Heart right ventricle (tissue), 16 donors: ENCODE measurements around the gene RSAD1. TPM values are rescaled to one million over a fixed set of nuclear protein-coding genes. Genes with fewer than 3 reads are reported as not detected.

ENCODE experiments used
- ATAC-seq, 8 donors: fragments of 200-7000 bp; cut with Tn5 transposase; one replicate each; pipeline ENCODE4 v1.9.1; 2020; ENCODE audit warnings: mild to moderate bottlenecking in 8 of 8, moderate library complexity in 8 of 8, moderate number of reproducible peaks in 1 of 8
- DNase-seq, 2 donors: peaks; one replicate each; pipeline ENCODE4 v3.0.0-alpha.2; 2020
- H3K27ac ChIP-seq, 10 donors: fragments of 200-600 bp; sonication (generic) in 2 of 10; one replicate each; pipeline versions ENCODE4 v1.5.0 to v1.8.0; 2020 to 2022; ENCODE audit warnings: mild to moderate bottlenecking in 3 of 10
- H3K27me3 ChIP-seq, 7 donors: fragments of 200-600 bp; one replicate each; pipeline ENCODE4 v1.8.0; 2021 to 2022; ENCODE audit warnings: mild to moderate bottlenecking in 2 of 7
- H3K36me3 ChIP-seq, 9 donors: fragments of 200-600 bp; sonication (generic) in 1 of 9; one replicate each; pipeline versions ENCODE4 v1.5.0 to v1.8.0; 2020 to 2022; ENCODE audit warnings: mild to moderate bottlenecking in 2 of 9
- H3K4me1 ChIP-seq, 9 donors: fragments of 200-600 bp; sonication (generic) in 1 of 9; one replicate each; pipeline versions ENCODE4 v1.5.0 to v1.8.0; 2020 to 2022; ENCODE audit warnings: mild to moderate bottlenecking in 4 of 9
- H3K4me3 ChIP-seq, 10 donors: fragments of 200-600 bp; sonication (generic) in 2 of 10; one replicate each; pipeline versions ENCODE4 v1.5.0 to v1.8.0; 2020 to 2022; ENCODE audit warnings: mild to moderate bottlenecking in 7 of 10, moderate library complexity in 2 of 10
- H3K9me3 ChIP-seq, 11 donors: fragments of 200-600 bp in 10 of 11; sonication (generic) in 2 of 11; one replicate each; pipeline versions ENCODE4 v1.5.0 to v1.8.0; 2013 to 2022; ENCODE audit warnings: mild to moderate bottlenecking in 2 of 11, control low read depth in 1 of 11, moderate library complexity in 1 of 11
- WGBS, 2 donors: extraction: QIAGEN DNeasy Blood & Tissue Kit; methylation state at CpG; one replicate each; pipeline ENCODE4 v1.1.7; 2013; ENCODE audit warnings: inconsistent platforms in 1 of 2; 5-methylcytosine and 5-hydroxymethylcytosine counted together
- intact Hi-C, 10 donors: fragments of 100-400 bp; cut with DNase I; formaldehyde crosslinking; loops; one replicate each; pipeline versions ENCODE4 v1.11.1 to v1.14.2; 2022
- polyA plus RNA-seq, 2 donors: library from polyadenylated mRNA; stranded (reverse); fragments of 200-250 nt; gene quantifications; one replicate each; pipeline ENCODE4 v1.2.3, GENCODE V29; 2013
- total RNA-seq, 10 donors: library from RNA; stranded (reverse); fragmentation: NEBNext Ultra II Directional in 3 of 10; extraction: Animal tissue kit (Norgen Biotek cat#: 25700) in 3 of 10; gene quantifications; one replicate each; pipeline versions ENCODE4 v1.2.1 to v1.2.4, GENCODE V29; 2021 to 2023
- TF ChIP-seq, protein P1 (sequence below), 9 donors: fragments of 200-600 bp; sonication (generic) in 2 of 9; IDR thresholded peaks; one replicate each; pipeline versions ENCODE4 v1.5.0 to v1.8.0; 2021 to 2022; ENCODE audit warnings: antibody characterized with exemption in 9 of 9, mild to moderate bottlenecking in 5 of 9, moderate library complexity in 1 of 9
- donor health status: Arrhythmogenic right ventricular cardiomyopathy.
- donor health status: ischemic (EF 13 %, LVEDD 7.1; RV severe dilation, severe dysfunction).
- donor health status: healthy with polysubstance abuse.
- donor health status: DM: no; HTN: yes; CAD: no.
- donor health status: DM: no; HTN: no; CAD: no.
- donor health status: ischemic (EF 25% LVEDD 6.9; RV normal size, moderate dysfunction).
- donor health status: ischemic (EF 25% LVEDD 5.7; RV mildly dilated, moderate dysfunction).
- donor health status: healthy.
- donor health status: DM: yes; HTN: yes; CAD: no.
- donor health status: Ischemic cardiomyopathy.
- donor health status: ischemic (EF 35%, LVEDD 5.7; RV mildly dilated, moderate dysfunction).
- donor health status: nonischemic (EF 11% LVEDD 7.7; RV severe dilation, severe dysfunction).
- donor health status: DM: yes; HTN: yes; CAD: no.
- donor health status: PGD.
- donor health status: ischemic (EF 29% LVEDD 5.4; RV normal size, mild dysfunction).
- donor health status: nonischemic (EF 23%, LVEDD 6.1; RV moderate dilation, normal function).

The RSAD1 gene
- total and polyA plus RNA-seq, 12 donors, result 31.8 to 52.3 (median 45.5) TPM

DNA sequence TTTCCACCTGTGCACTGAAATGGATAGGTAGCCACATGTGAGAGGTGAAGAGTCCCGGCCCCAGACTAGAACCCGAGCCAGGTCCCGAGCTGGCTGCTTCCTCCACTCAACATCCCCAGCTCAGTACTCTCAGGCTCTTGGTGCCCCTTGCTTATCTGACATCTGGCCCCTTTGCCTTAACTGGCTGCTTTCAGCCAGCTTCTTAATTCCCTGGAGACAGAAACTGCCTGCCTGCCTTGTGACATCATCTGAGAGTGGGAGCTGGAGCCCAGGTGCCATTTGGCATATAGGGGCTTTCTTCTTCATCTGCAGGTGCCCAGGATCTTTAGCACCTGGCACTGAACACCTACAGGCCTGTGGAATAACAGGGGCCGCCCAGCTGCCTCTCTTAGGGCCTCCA is 18.9 kb upstream of the RSAD1 start:
- no peaks in the 10 kb centered on the region for H3K9me3 ChIP-seq
- intact Hi-C loops, result loop anchor here in 1 of 10 donors (10.0 kb wide), 1 partner anchor 95 kb away; no protein-coding TSS in a partner anchor
- H3K4me3 ChIP-seq, result no peak overlapping the region
- ATAC-seq (no peak), DNase-seq (no peak)
- H3K4me1 ChIP-seq, result no peaks in the 10 kb centered on the region
- TF ChIP-seq, protein P1, sequence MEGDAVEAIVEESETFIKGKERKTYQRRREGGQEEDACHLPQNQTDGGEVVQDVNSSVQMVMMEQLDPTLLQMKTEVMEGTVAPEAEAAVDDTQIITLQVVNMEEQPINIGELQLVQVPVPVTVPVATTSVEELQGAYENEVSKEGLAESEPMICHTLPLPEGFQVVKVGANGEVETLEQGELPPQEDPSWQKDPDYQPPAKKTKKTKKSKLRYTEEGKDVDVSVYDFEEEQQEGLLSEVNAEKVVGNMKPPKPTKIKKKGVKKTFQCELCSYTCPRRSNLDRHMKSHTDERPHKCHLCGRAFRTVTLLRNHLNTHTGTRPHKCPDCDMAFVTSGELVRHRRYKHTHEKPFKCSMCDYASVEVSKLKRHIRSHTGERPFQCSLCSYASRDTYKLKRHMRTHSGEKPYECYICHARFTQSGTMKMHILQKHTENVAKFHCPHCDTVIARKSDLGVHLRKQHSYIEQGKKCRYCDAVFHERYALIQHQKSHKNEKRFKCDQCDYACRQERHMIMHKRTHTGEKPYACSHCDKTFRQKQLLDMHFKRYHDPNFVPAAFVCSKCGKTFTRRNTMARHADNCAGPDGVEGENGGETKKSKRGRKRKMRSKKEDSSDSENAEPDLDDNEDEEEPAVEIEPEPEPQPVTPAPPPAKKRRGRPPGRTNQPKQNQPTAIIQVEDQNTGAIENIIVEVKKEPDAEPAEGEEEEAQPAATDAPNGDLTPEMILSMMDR (IDR thresholded peaks at IDR 0.05), result no peak
- no peak overlapping the region for H3K27ac ChIP-seq
- H3K36me3 ChIP-seq, result peaks cover 0 to 7% (median 0%) of the 10 kb centered on the region in 9 donors
- 82 to 86% methylated on average over 4 of the region's 4 CpGs for WGBS, 2 donors
- no peaks in the 10 kb centered on the region for H3K27me3 ChIP-seq

- Histone ChIP-seq H3K27ac (no peak overlapping the region), H3K4me3 (no peak overlapping the region), H3K9me3 (no peaks in the 10 kb centered on the region), H3K27me3 (no peaks in the 10 kb centered on the region), H3K36me3 (peaks cover 0 to 7% (median 0%) of the 10 kb centered on the region in 9 donors), H3K4me1 (no peaks in the 10 kb centered on the region)
- intact Hi-C loops, result loop anchor here in 1 of 10 donors (10.0 kb wide), 1 partner anchor 96 kb away; no protein-coding TSS in a partner anchor
- 94 to 95% methylated on average over 9 of the region's 9 CpGs for WGBS, 2 donors
- TF ChIP-seq, protein P1 (IDR thresholded peaks at IDR 0.05), result no peak
- no peak for DNase-seq
- no peak for ATAC-seq
Measured at GRCh38 chr17:50460831-50461526, 17.7 kb upstream of the RSAD1 start.

GRCh38 chr17:50461550-50462132 is 17.0 kb upstream of the RSAD1 start:
- no peak overlapping the region for H3K27ac ChIP-seq
- H3K4me3 ChIP-seq, result no peak overlapping the region
- intact Hi-C loops, result loop anchor here in 1 of 10 donors (10.0 kb wide), 1 partner anchor 97 kb away; no protein-coding TSS in a partner anchor
- ATAC-seq (no peak), DNase-seq (no peak)
- WGBS, 2 donors, result 95 to 97% methylated on average over 14 of the region's 14 CpGs
- peaks cover 0 to 2% (median 0%) of the 10 kb centered on the region in 7 donors for H3K27me3 ChIP-seq
- H3K4me1 ChIP-seq, result no peaks in the 10 kb centered on the region
- H3K36me3 ChIP-seq, result peaks cover 0 to 7% (median 0%) of the 10 kb centered on the region in 9 donors
- no peaks in the 10 kb centered on the region for H3K9me3 ChIP-seq
- TF ChIP-seq, protein P1 (IDR thresholded peaks at IDR 0.05), result no peak

DNA sequence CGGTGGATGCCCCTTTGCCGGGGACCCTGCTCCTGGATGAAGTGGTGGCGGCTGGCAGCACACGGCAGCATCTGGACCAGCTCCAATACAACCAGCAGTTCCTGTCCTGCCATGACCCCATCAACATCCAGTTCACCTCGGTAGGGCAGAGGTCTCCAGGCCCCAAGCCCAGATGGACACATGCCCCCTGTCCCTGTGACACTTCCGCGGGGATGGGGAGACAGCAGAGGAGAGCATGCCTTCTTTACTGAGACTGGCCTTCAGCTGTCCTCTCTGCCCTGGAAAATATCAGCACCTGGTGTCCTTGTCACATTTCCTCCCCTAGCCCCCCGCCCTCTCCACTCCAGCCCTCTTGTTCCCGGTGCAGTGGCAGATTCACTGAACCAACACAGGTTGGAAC is 16.2 kb upstream of the RSAD1 start:
- H3K36me3 ChIP-seq, result peaks cover 0 to 7% (median 0%) of the 10 kb centered on the region in 9 donors
- no peak for ATAC-seq
- H3K27ac ChIP-seq, result no peak overlapping the region
- no peaks in the 10 kb centered on the region for H3K4me1 ChIP-seq
- DNase-seq, result no peak
- WGBS, 2 donors, result 63 to 70% methylated on average over 9 of the region's 9 CpGs
- TF ChIP-seq, protein P1 (IDR thresholded peaks at IDR 0.05), result no peak
- H3K9me3 ChIP-seq, result no peaks in the 10 kb centered on the region
- peaks cover 0 to 8% (median 3%) of the 10 kb centered on the region in 7 donors for H3K27me3 ChIP-seq
- H3K4me3 ChIP-seq, result no peak overlapping the region
- intact Hi-C loops, result loop anchor here in 1 of 10 donors (10.0 kb wide), 1 partner anchor 98 kb away; no protein-coding TSS in a partner anchor
